ENCODE results near the gene INPP4B.

The INPP4B gene

GRCh38 chr4:142129931-142130330 is 716.2 kb downstream of the INPP4B start:
- no peak for DNase-seq (ENCODE audit: low read depth)

GRCh38 chr4:142129473-142129872 is 716.6 kb downstream of the INPP4B start:
- DNase-seq (ENCODE audit: low read depth) = no peak

GRCh38 chr4:142128529-142128928 is 717.6 kb downstream of the INPP4B start:
- DNase-seq (ENCODE audit: low read depth) = no peak

- peak; percentile 22 for DNase-seq (ENCODE audit: low read depth)
Measured at GRCh38 chr4:142126890-142127497, 719.1 kb downstream of the INPP4B start.

GRCh38 chr4:142124874-142125273 is 721.2 kb downstream of the INPP4B start:
- DNase-seq (ENCODE audit: low read depth) = no peak

GRCh38 chr4:142121448-142122350 is 724.4 kb downstream of the INPP4B start:
- DNase-seq (ENCODE audit: low read depth) = no peak

GRCh38 chr4:142120921-142121320 is 725.2 kb downstream of the INPP4B start:
- DNase-seq (ENCODE audit: low read depth) = no peak

- no peak for DNase-seq (ENCODE audit: low read depth)
Measured at GRCh38 chr4:142112451-142112850, 733.6 kb downstream of the INPP4B start.

- no peak for DNase-seq (ENCODE audit: low read depth)
Measured at GRCh38 chr4:142110136-142110535, 736.0 kb downstream of the INPP4B start.

- DNase-seq (ENCODE audit: low read depth) = no peak
Measured at GRCh38 chr4:142104041-142104440, 742.1 kb downstream of the INPP4B start.

GRCh38 chr4:142101401-142101800 is 744.7 kb downstream of the INPP4B start:
- no peak for DNase-seq (ENCODE audit: low read depth)

- DNase-seq (ENCODE audit: low read depth) = no peak
Measured at GRCh38 chr4:142100941-142101340, 745.2 kb downstream of the INPP4B start.

- no peak for DNase-seq (ENCODE audit: low read depth)
Measured at GRCh38 chr4:142098900-142099545, 747.1 kb downstream of the INPP4B start.

- no peak for DNase-seq (ENCODE audit: low read depth)
Measured at GRCh38 chr4:142098380-142098779, 747.7 kb downstream of the INPP4B start.

GRCh38 chr4:142097015-142097414 is 749.1 kb downstream of the INPP4B start:
- DNase-seq (ENCODE audit: low read depth) = no peak

- DNase-seq (ENCODE audit: low read depth) = no peak
Measured at GRCh38 chr4:142095886-142096605, 750.1 kb downstream of the INPP4B start.

- no peak for DNase-seq (ENCODE audit: low read depth)
Measured at GRCh38 chr4:142092941-142093340, 753.2 kb downstream of the INPP4B start.

- DNase-seq (ENCODE audit: low read depth) = no peak
Measured at GRCh38 chr4:142091691-142092182, 754.4 kb downstream of the INPP4B start.

- no peak for DNase-seq (ENCODE audit: low read depth)
Measured at GRCh38 chr4:142091085-142091513, 755.0 kb downstream of the INPP4B start.

GRCh38 chr4:142088906-142089305 is 757.2 kb downstream of the INPP4B start:
- no peak for DNase-seq (ENCODE audit: low read depth)

- DNase-seq (ENCODE audit: low read depth) = no peak
Measured at GRCh38 chr4:142085513-142086292, 760.4 kb downstream of the INPP4B start.

Measured in stimulated activated CD8-positive, alpha-beta memory T cell treated with anti-CD3 and anti-CD28 coated beads, Interleukin-4, amount 100 ng/mL, for 24 hours (primary cell).